ENCODE data around the gene ARVCF. TPM values are rescaled to one million over a fixed set of nuclear protein-coding genes. Genes with fewer than 3 reads are reported as not detected.

Gene ARVCF, protein sequence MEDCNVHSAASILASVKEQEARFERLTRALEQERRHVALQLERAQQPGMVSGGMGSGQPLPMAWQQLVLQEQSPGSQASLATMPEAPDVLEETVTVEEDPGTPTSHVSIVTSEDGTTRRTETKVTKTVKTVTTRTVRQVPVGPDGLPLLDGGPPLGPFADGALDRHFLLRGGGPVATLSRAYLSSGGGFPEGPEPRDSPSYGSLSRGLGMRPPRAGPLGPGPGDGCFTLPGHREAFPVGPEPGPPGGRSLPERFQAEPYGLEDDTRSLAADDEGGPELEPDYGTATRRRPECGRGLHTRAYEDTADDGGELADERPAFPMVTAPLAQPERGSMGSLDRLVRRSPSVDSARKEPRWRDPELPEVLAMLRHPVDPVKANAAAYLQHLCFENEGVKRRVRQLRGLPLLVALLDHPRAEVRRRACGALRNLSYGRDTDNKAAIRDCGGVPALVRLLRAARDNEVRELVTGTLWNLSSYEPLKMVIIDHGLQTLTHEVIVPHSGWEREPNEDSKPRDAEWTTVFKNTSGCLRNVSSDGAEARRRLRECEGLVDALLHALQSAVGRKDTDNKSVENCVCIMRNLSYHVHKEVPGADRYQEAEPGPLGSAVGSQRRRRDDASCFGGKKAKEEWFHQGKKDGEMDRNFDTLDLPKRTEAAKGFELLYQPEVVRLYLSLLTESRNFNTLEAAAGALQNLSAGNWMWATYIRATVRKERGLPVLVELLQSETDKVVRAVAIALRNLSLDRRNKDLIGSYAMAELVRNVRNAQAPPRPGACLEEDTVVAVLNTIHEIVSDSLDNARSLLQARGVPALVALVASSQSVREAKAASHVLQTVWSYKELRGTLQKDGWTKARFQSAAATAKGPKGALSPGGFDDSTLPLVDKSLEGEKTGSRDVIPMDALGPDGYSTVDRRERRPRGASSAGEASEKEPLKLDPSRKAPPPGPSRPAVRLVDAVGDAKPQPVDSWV
- total RNA-seq (2014; rRNA removed; shearing (Covaris generic)) = 4.2 and 9.0 TPM in 2 replicates

- peaks cover 3% of the 10 kb centered on the region; the same call in 1 of the 2 replicates for H3K4me1 ChIP-seq
These were observed at the start of gene ARVCF for GRCh38 chr22:20016734-20017621. Gene ARVCF, minus strand, starts transcription at chr22:20016823. Its CDS starts 26,029 bp downstream, at chr22:19990794.

GRCh38 chr22:20065896-20066616, 49.4 kb upstream of the ARVCF start:
- H3K4me1 ChIP-seq = peaks cover 5% of the 10 kb centered on the region; the same call in 1 of the 2 replicates
- no peak for DNase-seq
- no peaks in the 10 kb centered on the region for H3K9me3 ChIP-seq (replicated peaks)
- H3K27ac ChIP-seq = no peak overlapping the region
- H3K4me3 ChIP-seq = no peak overlapping the region
- no peaks in the 10 kb centered on the region for H3K36me3 ChIP-seq
- H3K27me3 ChIP-seq = no peaks in the 10 kb centered on the region

More at GRCh38 chr22:20016734-20017621, at the start of gene ARVCF:
- H3K27me3 ChIP-seq = peaks cover 6% of the 10 kb centered on the region; the same call in 1 of the 2 replicates
- no peak within 1 kb of the TSS for H3K27ac ChIP-seq
- no peaks in the 10 kb centered on the region for H3K36me3 ChIP-seq
- H3K4me3 ChIP-seq = peak within 1 kb of the TSS; percentile 64
- peak; percentile 82 to 85 for DNase-seq
- H3K9me3 ChIP-seq (replicated peaks) = no peaks in the 10 kb centered on the region

DNA sequence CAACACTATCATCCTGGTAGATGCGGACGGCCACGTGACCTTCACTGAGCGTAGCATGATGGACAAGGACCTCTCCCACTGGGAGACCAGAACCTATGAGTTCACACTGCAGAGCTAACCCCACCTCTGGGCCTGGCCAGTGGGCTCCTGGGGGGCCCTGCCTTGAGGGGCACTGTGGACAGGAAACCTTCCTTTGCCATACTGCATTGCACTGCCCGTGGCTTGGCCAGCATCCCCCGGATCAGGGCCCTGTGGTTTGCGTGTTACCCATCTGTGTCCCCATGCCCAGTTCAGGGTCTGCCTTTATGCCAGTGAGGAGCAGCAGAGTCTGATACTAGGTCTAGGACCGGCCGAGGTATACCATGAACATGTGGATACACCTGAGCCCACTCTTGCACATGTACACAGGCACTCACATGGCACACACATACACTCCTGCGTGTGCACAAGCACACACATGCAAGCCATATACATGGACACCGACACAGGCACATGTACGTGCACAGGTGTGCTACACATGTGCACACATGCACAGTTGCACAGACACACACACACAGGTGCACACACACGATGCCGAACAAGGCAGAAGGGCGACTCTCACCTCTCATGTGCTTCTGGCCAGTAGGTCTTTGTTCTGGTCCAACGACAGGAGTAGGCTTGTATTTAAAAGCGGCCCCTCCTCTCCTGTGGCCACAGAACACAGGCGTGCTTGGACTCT, 48.1 kb upstream of the ARVCF start:
- Histone ChIP-seq H3K36me3 (no peaks in the 10 kb centered on the region), H3K27me3 (no peaks in the 10 kb centered on the region), H3K9me3 (replicated peaks) (no peaks in the 10 kb centered on the region), H3K27ac (no peak overlapping the region), H3K4me1 (peaks cover 5% of the 10 kb centered on the region; the same call in 1 of the 2 replicates), H3K4me3 (no peak overlapping the region)
- no peak for DNase-seq

- peaks cover 11% of the 10 kb centered on the region; the same call in 1 of the 2 replicates for H3K4me1 ChIP-seq
- no peaks in the 10 kb centered on the region for H3K27me3 ChIP-seq
- H3K9me3 ChIP-seq (replicated peaks) = no peaks in the 10 kb centered on the region
- no peak overlapping the region for H3K27ac ChIP-seq
- no peaks in the 10 kb centered on the region for H3K36me3 ChIP-seq
- DNase-seq = no peak
- no peak overlapping the region for H3K4me3 ChIP-seq
These were observed 47.5 kb upstream of the ARVCF start for GRCh38 chr22:20064140-20064480.

- H3K36me3 ChIP-seq = no peaks in the 10 kb centered on the region
- H3K4me1 ChIP-seq = peaks cover 11% of the 10 kb centered on the region; the same call in 1 of the 2 replicates
- no peak for DNase-seq
- H3K27ac ChIP-seq = no peak overlapping the region
- H3K27me3 ChIP-seq = no peaks in the 10 kb centered on the region
- no peak overlapping the region for H3K4me3 ChIP-seq
- no peaks in the 10 kb centered on the region for H3K9me3 ChIP-seq (replicated peaks)
These were observed 46.9 kb upstream of the ARVCF start for GRCh38 chr22:20063271-20064139.

DNA sequence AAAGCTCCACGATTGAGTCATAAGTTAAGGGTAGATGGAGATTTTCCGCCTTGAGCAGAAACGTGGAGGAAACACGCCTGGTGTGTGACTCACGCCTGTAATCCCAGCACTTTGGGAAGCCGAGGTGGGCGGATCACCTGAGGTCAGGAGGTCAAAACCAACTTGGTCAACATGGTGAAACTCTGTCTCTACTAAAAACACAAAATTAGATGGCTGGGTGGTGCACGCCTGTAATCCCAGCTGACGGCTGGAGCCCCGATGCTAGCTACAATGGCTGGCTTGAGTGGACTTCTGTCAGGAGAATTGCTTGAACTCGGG, 46.1 kb upstream of the ARVCF start:
- Histone ChIP-seq H3K9me3 (replicated peaks) (no peaks in the 10 kb centered on the region), H3K4me1 (peaks cover 11% of the 10 kb centered on the region; the same call in 1 of the 2 replicates), H3K27ac (no peak overlapping the region), H3K27me3 (no peaks in the 10 kb centered on the region), H3K4me3 (no peak overlapping the region), H3K36me3 (no peaks in the 10 kb centered on the region)
- no peak for DNase-seq

GRCh38 chr22:20062043-20062765, 45.6 kb upstream of the ARVCF start:
- H3K27me3 ChIP-seq = no peaks in the 10 kb centered on the region
- no peaks in the 10 kb centered on the region for H3K36me3 ChIP-seq
- DNase-seq = no peak
- H3K9me3 ChIP-seq (replicated peaks) = no peaks in the 10 kb centered on the region
- no peak overlapping the region for H3K4me3 ChIP-seq
- H3K27ac ChIP-seq = no peak overlapping the region
- peaks cover 11% of the 10 kb centered on the region; the same call in 1 of the 2 replicates for H3K4me1 ChIP-seq

GRCh38 chr22:20061481-20061861, 44.8 kb upstream of the ARVCF start:
- Histone ChIP-seq H3K4me1 (peaks cover 11% of the 10 kb centered on the region; the same call in 1 of the 2 replicates), H3K4me3 (no peak overlapping the region), H3K36me3 (no peaks in the 10 kb centered on the region), H3K27me3 (no peaks in the 10 kb centered on the region), H3K27ac (no peak overlapping the region), H3K9me3 (replicated peaks) (no peaks in the 10 kb centered on the region)
- DNase-seq = no peak

GRCh38 chr22:20060700-20061480, 44.3 kb upstream of the ARVCF start:
- peaks cover 11% of the 10 kb centered on the region; the same call in 1 of the 2 replicates for H3K4me1 ChIP-seq
- no peak overlapping the region for H3K4me3 ChIP-seq
- H3K27ac ChIP-seq = no peak overlapping the region
- H3K9me3 ChIP-seq (replicated peaks) = no peaks in the 10 kb centered on the region
- H3K27me3 ChIP-seq = no peaks in the 10 kb centered on the region
- H3K36me3 ChIP-seq = no peaks in the 10 kb centered on the region
- no peak for DNase-seq

DNA sequence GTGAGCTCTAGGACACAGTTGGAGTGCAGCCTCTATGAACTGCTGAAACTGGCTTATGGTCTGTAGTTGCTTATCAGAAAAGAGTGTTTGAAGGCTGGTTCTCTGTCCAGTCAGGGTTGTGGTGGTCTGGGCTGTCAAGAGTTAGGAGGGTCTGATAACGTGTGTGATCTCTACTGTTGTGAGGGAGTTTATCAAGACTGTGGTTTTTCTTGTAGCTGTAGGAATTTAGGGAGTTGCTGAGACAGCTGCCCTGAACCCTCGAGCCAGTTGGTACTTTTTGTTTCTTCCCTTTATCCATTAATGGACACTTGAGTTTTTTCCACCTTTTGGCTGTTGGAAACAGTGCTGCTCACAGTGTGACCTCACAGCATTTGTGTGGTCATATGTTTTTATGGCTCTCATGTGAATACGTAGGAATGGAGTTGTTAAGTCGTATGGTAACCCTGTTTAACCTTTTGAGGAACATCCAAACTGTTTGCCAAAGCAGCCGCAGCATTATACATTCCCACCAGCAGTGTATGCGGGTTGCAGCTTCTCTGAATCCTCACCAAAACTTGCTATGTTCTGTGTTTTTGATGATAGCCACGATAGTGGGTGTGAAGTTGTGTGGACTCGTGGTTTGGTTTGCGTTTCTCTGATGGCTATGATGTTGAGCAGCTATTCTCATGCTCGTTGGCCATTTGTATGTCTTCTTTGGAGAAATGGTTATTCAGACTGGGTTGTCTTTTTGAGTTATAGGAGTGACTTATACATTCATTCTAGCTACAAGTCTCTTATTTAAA, 42.6 kb upstream of the ARVCF start:
- DNase-seq = peak in 1 of 2 experiments; percentile 17
- Histone ChIP-seq H3K27me3 (no peaks in the 10 kb centered on the region), H3K27ac (no peak overlapping the region), H3K9me3 (replicated peaks) (no peaks in the 10 kb centered on the region), H3K36me3 (no peaks in the 10 kb centered on the region), H3K4me1 (peaks cover 11% of the 10 kb centered on the region; the same call in 1 of the 2 replicates), H3K4me3 (no peak overlapping the region)

All from SJCRH30 (cell line).